Mesenchymal stem cell (in vitro differentiated cells and primary cell): ENCODE data around the gene OGT.
"Not testable (repeated sequence)": the region's sequence is repeated elsewhere in the genome, so short reads cannot be mapped to it uniquely, and the experiment has no call there.

Source experiments
- DNase-seq: peaks from one replicate; pipeline ENCODE4 v3.0.0-alpha.2; 2013
- H2AFZ ChIP-seq: one replicate; pipeline ENCODE4 v1.6.1; 2013; ENCODE audit warnings: low read depth, mild to moderate bottlenecking, control low read depth, inconsistent platforms, low read length, moderate library complexity
- H2AK5ac ChIP-seq: 2 replicates; pipeline ENCODE4 v1.6.1; 2013; ENCODE audit warnings: low read length, moderate library complexity, mild to moderate bottlenecking, inconsistent platforms; ENCODE audit not compliant: severe bottlenecking
- H2BK120ac ChIP-seq: one replicate; pipeline ENCODE4 v1.6.1; 2013; ENCODE audit warnings: low read depth, mild to moderate bottlenecking, inconsistent platforms, low read length, moderate library complexity
- H2BK12ac ChIP-seq, 2 experiments: one replicate each; pipeline ENCODE4 v1.6.1; 2013; ENCODE audit warnings: inconsistent platforms in 2 of 2, low read length in 2 of 2, mild to moderate bottlenecking in 2 of 2, moderate library complexity in 2 of 2, control low read depth in 1 of 2
- H2BK15ac ChIP-seq: one replicate; pipeline ENCODE4 v1.6.1; 2013; ENCODE audit warnings: mild to moderate bottlenecking, low read depth, inconsistent platforms; ENCODE audit not compliant: poor library complexity, severe bottlenecking
- H2BK5ac ChIP-seq: 2 replicates; pipeline ENCODE4 v1.6.1; 2013; ENCODE audit warnings: low read depth, mild to moderate bottlenecking, low read length, control low read depth, inconsistent platforms; ENCODE audit not compliant: poor library complexity, severe bottlenecking
- H3K14ac ChIP-seq, 2 experiments: one replicate each; pipeline ENCODE4 v1.6.1; 2013; ENCODE audit warnings: inconsistent platforms in 2 of 2, low read length in 2 of 2, control low read depth in 1 of 2, mild to moderate bottlenecking in 1 of 2, moderate library complexity in 1 of 2
- H3K18ac ChIP-seq, 2 experiments: one replicate each; pipeline ENCODE4 v1.6.1; 2013; ENCODE audit warnings: inconsistent platforms in 2 of 2, low read length in 2 of 2, control low read depth in 1 of 2, low read depth in 1 of 2, mild to moderate bottlenecking in 1 of 2
- H3K23ac ChIP-seq, 2 experiments: one replicate each; pipeline ENCODE4 v1.6.1; 2013; ENCODE audit warnings: inconsistent platforms in 2 of 2, low read length in 2 of 2, mild to moderate bottlenecking in 2 of 2, moderate library complexity in 2 of 2, control low read depth in 1 of 2
- H3K27ac ChIP-seq: 2 replicates; pipeline ENCODE4 v1.5.1; 2013; ENCODE audit warnings: mild to moderate bottlenecking, moderate library complexity, low read length, control low read depth, inconsistent platforms; ENCODE audit not compliant: poor library complexity, severe bottlenecking
- H3K27me3 ChIP-seq, 2 experiments: 2 replicates each; pipeline versions ENCODE4 v1.6.1 to v1.7.0; 2013; ENCODE audit warnings: low read length in 2 of 2, mild to moderate bottlenecking in 2 of 2, moderate library complexity in 2 of 2, control low read depth in 1 of 2, inconsistent platforms in 1 of 2; ENCODE audit not compliant: control insufficient read depth in 1 of 2, insufficient read depth in 1 of 2
- H3K36me3 ChIP-seq, 2 experiments: 2 replicates each; pipeline versions ENCODE4 v1.6.1 to v1.7.0; 2013; ENCODE audit warnings: low read length in 2 of 2, control low read depth in 1 of 2, inconsistent platforms in 1 of 2, low read depth in 1 of 2, mild to moderate bottlenecking in 1 of 2; ENCODE audit not compliant: insufficient read depth in 2 of 2, control insufficient read depth in 1 of 2
- H3K4ac ChIP-seq, 2 experiments: one replicate each; pipeline ENCODE4 v1.6.1; 2013; ENCODE audit warnings: inconsistent platforms in 2 of 2, low read length in 2 of 2, mild to moderate bottlenecking in 2 of 2, moderate library complexity in 2 of 2, control low read depth in 1 of 2, low read depth in 1 of 2
- H3K4me1 ChIP-seq: 2 replicates; pipeline ENCODE4 v1.6.1; 2013; ENCODE audit warnings: low read depth, low read length, control low read depth; ENCODE audit not compliant: control insufficient read depth, insufficient read depth
- H3K4me2 ChIP-seq: 2 replicates; pipeline ENCODE4 v1.6.1; 2013; ENCODE audit warnings: low read length, mild to moderate bottlenecking, inconsistent platforms; ENCODE audit not compliant: poor library complexity, severe bottlenecking
- H3K4me3 ChIP-seq, 2 experiments: 2 replicates each; pipeline versions ENCODE4 v1.5.1 to v1.7.0; 2013; ENCODE audit warnings: low read length in 2 of 2, mild to moderate bottlenecking in 2 of 2, control low read depth in 1 of 2, low read depth in 1 of 2; ENCODE audit not compliant: insufficient read depth in 1 of 2
- H3K79me1 ChIP-seq: replicated peaks from 2 replicates; pipeline ENCODE4 v1.6.1; 2013; ENCODE audit warnings: mild to moderate bottlenecking, control low read depth, low read length, inconsistent platforms; ENCODE audit not compliant: poor library complexity, severe bottlenecking
- H3K9ac ChIP-seq: 2 replicates; pipeline ENCODE4 v1.7.0; 2013; ENCODE audit warnings: mild to moderate bottlenecking, low read length, moderate library complexity
- H3K9me3 ChIP-seq: 2 replicates; pipeline ENCODE4 v1.7.0; 2013; ENCODE audit warnings: mild to moderate bottlenecking, low read length; ENCODE audit not compliant: control insufficient read depth
- H4K8ac ChIP-seq: one replicate; pipeline ENCODE4 v1.6.1; 2013; ENCODE audit warnings: inconsistent platforms, mild to moderate bottlenecking, low read length, moderate library complexity
- H4K91ac ChIP-seq: one replicate; pipeline ENCODE4 v1.6.1; 2013; ENCODE audit warnings: mild to moderate bottlenecking, low read length, inconsistent platforms
- WGBS: methylation state at CpG from one replicate; pipeline ENCODE4 v1.1.7; 2013; ENCODE audit warnings: mixed read lengths; 5-methylcytosine and 5-hydroxymethylcytosine counted together

Gene OGT

GRCh38 chrX:71593210-71593609 lies 60.3 kb downstream of the OGT start:
- not testable (repeated sequence) for H4K91ac ChIP-seq, DNase-seq, H3K23ac ChIP-seq, H3K4me1 ChIP-seq, H3K27me3 ChIP-seq, H2BK5ac ChIP-seq, H2BK15ac ChIP-seq, H3K4me2 ChIP-seq, H2AFZ ChIP-seq, H3K9me3 ChIP-seq, H3K4me3 ChIP-seq, H3K14ac ChIP-seq, H3K4ac ChIP-seq, H3K9ac ChIP-seq, H2BK120ac ChIP-seq, H3K18ac ChIP-seq, H3K27ac ChIP-seq, H2AK5ac ChIP-seq, H2BK12ac ChIP-seq, H4K8ac ChIP-seq, H3K79me1 ChIP-seq
- no CpG with 5 or more reads among the region's 8 CpGs for WGBS
- H3K36me3 ChIP-seq, result peaks cover 3 to 31% of the 10 kb centered on the region in 2 experiments

DNA sequence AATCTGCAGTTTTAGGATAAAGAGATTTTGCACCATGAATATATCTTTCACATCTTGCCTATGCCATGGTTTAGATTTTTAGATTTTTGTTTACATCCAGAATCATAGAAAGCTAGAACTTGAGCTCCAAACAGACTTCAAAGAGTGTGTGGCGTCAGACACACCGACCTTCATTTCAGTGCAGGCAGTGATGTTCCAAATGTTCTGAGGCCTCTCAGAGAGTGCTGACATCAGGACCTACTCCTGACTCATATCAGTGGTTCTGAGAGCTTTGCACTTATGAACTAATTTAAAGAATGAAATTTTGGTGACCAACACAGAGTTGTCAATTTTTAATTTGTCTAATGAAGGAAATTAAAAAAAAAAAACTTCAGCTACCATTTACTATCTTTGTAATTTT lies 67.1 kb downstream of the OGT start:
- Histone ChIP-seq H3K9ac (no peak overlapping the region), H2AK5ac (no peak overlapping the region), H2AFZ (no peak overlapping the region), H2BK12ac (no peak overlapping the region), H3K79me1 (peaks cover 1% of the 10 kb centered on the region), H3K27ac (no peak overlapping the region), H3K4ac (no peak overlapping the region), H3K14ac (no peak overlapping the region), H4K91ac (no peak overlapping the region), H3K9me3 (peaks cover 21% of the 10 kb centered on the region), H3K4me2 (no peak overlapping the region), H4K8ac (no peak overlapping the region), H3K18ac (no peak overlapping the region), H3K23ac (no peak overlapping the region), H3K27me3 (peaks cover 0 to 13% of the 10 kb centered on the region in 2 experiments), H3K4me3 (no peak overlapping the region), H3K36me3 (peaks cover 28 to 89% of the 10 kb centered on the region in 2 experiments), H2BK120ac (no peak overlapping the region), H2BK15ac (no peak overlapping the region), H2BK5ac (no peak overlapping the region), H3K4me1 (no peaks in the 10 kb centered on the region)
- no peak for DNase-seq
- WGBS, result 100% methylated on average over 2 of the region's 2 CpGs

GRCh38 chrX:71603618-71604017 lies 70.7 kb downstream of the OGT start:
- Histone ChIP-seq H3K4me3 (no peak overlapping the region), H3K79me1 (peaks cover 7% of the 10 kb centered on the region), H3K4ac (no peak overlapping the region), H3K27ac (no peak overlapping the region), H3K14ac (no peak overlapping the region), H3K27me3 (peaks cover 0 to 4% of the 10 kb centered on the region in 2 experiments), H2BK120ac (no peak overlapping the region), H2BK5ac (no peak overlapping the region), H3K9me3 (peaks cover 37% of the 10 kb centered on the region), H3K4me1 (no peaks in the 10 kb centered on the region), H2BK15ac (no peak overlapping the region), H2AFZ (no peak overlapping the region), H2AK5ac (no peak overlapping the region), H2BK12ac (no peak overlapping the region), H4K8ac (no peak overlapping the region), H4K91ac (no peak overlapping the region), H3K36me3 (peaks cover 40 to 86% of the 10 kb centered on the region in 2 experiments), H3K23ac (no peak overlapping the region), H3K9ac (no peak overlapping the region), H3K18ac (no peak overlapping the region), H3K4me2 (no peak overlapping the region)
- DNase-seq, result peak; percentile 1
- 77% methylated on average over 32 of the region's 33 CpGs for WGBS

- Histone ChIP-seq H3K4ac (no peak overlapping the region), H2BK120ac (no peak overlapping the region), H3K9ac (peak overlapping the region; percentile 8), H3K14ac (no peak overlapping the region), H3K27ac (no peak overlapping the region), H3K18ac (no peak overlapping the region), H3K79me1 (peaks cover 8% of the 10 kb centered on the region), H4K8ac (no peak overlapping the region), H3K36me3 (peaks cover 37 to 89% of the 10 kb centered on the region in 2 experiments), H2AFZ (no peak overlapping the region), H3K9me3 (peaks cover 42% of the 10 kb centered on the region), H2BK15ac (no peak overlapping the region), H2BK12ac (no peak overlapping the region), H3K4me3 (no peak overlapping the region), H3K27me3 (peaks cover 0 to 4% of the 10 kb centered on the region in 2 experiments), H2BK5ac (no peak overlapping the region), H4K91ac (no peak overlapping the region), H3K4me1 (no peaks in the 10 kb centered on the region), H3K4me2 (no peak overlapping the region), H2AK5ac (no peak overlapping the region), H3K23ac (no peak overlapping the region)
- WGBS, result 85% methylated on average over 10 of the region's 10 CpGs
- peak; percentile 3 for DNase-seq
These were observed 71.2 kb downstream of the OGT start for GRCh38 chrX:71604141-71604540.
